RWPE1 (cell line): Measurements from ENCODE around the gene GPR146.

Source experiments
- CTCF ChIA-PET: fragments of 350-600 bp; sonication (Branson Sonifier 250); formaldehyde crosslinking; extraction: SDS; loops from one replicate; lab custom pipeline; 2021; lab: Yijun Ruan, JAX
- POLR2A ChIA-PET: fragments of 400-600 bp; formaldehyde crosslinking; extraction: SDS; loops from one replicate; lab custom pipeline; 2020; ENCODE audit warnings: antibody characterized with exemption; ENCODE audit not compliant: low non-redundant PET; lab: Yijun Ruan, JAX
- DNase-seq: peaks from one replicate; pipeline ENCODE4 v3.0.0; 2012; ENCODE audit warnings: low spot score
- H3K27ac ChIP-seq: fragments of 450-650 bp; 2 replicates; pipeline ENCODE4 v1.5.1; 2017
- TF ChIP-seq, protein P1 (sequence below): fragments of 450-650 bp; conservative IDR thresholded peaks from 2 replicates; pipeline ENCODE4 v1.5.1; 2017; ENCODE audit warnings: low read depth, mild to moderate bottlenecking

GPR146 gene

DNA sequence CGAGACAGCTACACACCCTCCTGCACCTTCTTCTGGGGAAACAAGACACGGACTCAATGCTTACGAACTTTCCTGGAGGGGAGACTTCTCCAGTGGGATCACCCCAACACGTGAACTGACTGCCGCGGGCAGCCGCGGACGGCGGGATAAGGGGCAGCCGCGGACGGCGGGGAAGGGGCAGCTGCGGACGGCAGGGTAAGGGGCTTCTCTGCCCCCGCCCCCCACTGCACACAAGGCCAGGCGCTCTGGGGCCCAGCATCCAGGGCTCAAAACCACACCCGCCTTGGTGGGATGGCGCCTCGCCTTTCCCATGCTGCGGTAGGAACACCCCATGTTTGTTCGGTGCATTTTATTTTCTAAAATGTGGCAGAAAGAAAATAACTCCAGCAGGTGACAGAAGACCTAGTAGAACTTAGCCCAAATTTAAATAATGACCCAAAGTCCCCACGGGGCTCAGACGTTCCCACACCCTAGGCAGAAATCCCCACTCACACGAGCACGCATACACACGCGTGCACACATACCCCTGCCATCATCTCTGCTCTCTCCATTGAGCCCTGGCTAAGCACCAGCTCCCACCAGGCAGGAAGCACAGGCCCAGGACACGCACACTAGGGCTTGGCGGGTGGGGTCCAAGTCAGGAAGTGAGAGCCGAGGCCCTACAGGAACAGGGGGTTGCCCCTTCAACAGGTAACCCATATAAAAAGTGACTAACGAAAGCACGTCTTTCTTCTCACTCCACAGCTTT, 26.6 kb upstream of the GPR146 start:
- POLR2A ChIA-PET = no interaction called here
- TF ChIP-seq, protein P1, sequence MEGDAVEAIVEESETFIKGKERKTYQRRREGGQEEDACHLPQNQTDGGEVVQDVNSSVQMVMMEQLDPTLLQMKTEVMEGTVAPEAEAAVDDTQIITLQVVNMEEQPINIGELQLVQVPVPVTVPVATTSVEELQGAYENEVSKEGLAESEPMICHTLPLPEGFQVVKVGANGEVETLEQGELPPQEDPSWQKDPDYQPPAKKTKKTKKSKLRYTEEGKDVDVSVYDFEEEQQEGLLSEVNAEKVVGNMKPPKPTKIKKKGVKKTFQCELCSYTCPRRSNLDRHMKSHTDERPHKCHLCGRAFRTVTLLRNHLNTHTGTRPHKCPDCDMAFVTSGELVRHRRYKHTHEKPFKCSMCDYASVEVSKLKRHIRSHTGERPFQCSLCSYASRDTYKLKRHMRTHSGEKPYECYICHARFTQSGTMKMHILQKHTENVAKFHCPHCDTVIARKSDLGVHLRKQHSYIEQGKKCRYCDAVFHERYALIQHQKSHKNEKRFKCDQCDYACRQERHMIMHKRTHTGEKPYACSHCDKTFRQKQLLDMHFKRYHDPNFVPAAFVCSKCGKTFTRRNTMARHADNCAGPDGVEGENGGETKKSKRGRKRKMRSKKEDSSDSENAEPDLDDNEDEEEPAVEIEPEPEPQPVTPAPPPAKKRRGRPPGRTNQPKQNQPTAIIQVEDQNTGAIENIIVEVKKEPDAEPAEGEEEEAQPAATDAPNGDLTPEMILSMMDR = no peak
- CTCF ChIA-PET = interaction anchor here (1.6 kb wide), 1 partner anchor 25 kb away, joined by 5 read pairs; no protein-coding TSS in a partner anchor
- no peak for DNase-seq
- peak overlapping the region; percentile 34 for H3K27ac ChIP-seq

DNA sequence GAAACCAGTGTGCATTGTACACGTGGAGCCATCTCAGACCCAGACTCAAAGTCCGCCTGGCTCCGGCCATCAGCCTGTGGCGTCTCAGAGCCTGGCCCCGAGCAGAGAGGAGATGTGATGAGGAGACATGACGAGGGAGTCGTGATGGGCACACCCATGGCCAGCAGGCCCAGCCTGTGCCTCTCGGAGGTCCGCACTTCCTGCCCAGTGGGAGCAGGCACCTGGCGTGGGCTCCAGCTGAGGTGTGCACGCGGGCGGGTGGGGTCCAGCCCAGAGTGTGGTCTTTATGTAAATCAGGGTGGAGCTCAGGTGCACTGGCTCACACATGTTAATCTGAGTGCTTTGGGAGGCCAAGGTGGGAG, 26.0 kb upstream of the GPR146 start:
- peak overlapping the region; percentile 34 for H3K27ac ChIP-seq
- no peak for DNase-seq
- TF ChIP-seq, protein P1 = no peak
- POLR2A ChIA-PET = no interaction called here
- CTCF ChIA-PET = interaction anchor here (1.6 kb wide), 1 partner anchor 26 kb away, joined by 5 read pairs; no protein-coding TSS in a partner anchor

DNA sequence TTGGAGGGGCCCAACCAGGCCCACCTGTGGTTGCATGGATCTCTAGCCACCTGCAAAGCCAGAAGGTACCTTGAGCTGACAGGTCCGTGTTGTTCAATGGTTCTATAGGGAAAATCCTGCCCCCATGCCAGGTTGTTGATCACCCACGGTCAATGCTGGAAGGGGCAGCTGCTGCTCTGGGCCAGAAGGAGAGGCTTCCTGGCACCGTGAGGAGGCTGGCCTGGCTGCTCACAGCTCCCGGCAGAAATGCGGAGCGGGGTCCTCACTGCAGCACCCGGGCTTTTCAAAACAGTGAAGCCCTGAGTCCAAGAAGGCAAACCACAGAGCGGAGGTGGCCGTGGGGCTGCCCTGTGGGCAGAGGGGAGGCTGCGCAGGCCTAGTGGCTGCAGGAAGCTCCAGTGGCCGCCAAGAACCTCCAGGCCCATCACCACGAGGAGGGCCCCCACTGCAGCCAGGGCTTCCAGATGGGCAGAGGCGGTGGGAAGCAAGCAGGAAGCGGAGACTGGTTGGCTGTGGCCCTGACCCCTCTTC, 25.0 kb upstream of the GPR146 start:
- TF ChIP-seq, protein P1 = no peak
- CTCF ChIA-PET = interaction anchor here (0.7 to 1.5 kb wide), 2 partner anchors 26 to 46 kb away, joined by 3 to 6 read pairs; no protein-coding TSS in a partner anchor
- H3K27ac ChIP-seq = peak overlapping the region; percentile 40
- POLR2A ChIA-PET = no interaction called here
- no peak for DNase-seq

DNA sequence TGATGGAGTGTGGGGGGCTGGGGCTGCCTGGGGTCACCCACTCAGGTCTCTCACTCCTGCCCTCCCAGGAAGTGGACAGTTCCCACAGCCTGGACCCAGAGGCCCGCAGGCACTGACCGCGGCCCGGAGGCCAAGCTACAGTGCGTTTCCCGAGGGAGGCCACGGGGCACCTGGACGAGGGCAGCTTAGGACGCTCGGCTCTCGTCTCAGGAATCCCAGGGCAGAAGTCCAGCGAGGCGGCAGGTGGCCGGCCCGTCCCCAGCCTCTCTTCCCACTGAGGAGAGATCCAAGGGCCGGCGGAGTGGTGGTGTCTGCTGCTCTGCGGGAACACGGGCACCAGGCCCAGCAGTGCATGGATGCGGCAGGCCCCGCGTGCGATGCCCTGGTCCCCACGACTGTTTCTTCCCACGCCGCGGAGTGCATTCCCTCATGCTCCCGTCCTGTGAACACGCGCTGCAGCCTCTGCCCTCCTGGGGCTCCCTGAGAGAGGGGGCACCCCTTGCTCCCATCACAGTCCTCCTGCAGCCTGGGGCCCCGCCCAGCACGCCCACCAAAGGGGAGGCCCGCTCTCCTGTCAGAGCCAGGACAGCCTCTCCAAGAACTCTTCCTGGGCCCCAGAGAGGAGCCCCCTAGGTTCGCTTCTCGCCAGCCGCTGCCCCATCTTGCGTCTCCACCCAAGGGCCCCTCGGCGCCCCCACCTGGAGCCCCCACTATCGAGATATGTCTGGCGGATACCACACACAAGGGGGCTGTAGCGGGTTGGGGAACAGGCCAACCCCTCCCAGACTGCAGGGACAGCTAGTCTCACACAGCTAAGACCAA, 24.3 kb upstream of the GPR146 start:
- TF ChIP-seq, protein P1 = no peak
- H3K27ac ChIP-seq = peak overlapping the region; percentile 40
- no peak for DNase-seq
- POLR2A ChIA-PET = no interaction called here
- CTCF ChIA-PET = interaction anchor here (0.7 to 1.8 kb wide), 3 partner anchors 26 to 46 kb away, joined by 3 to 9 read pairs (median 6); no protein-coding TSS in a partner anchor

DNA sequence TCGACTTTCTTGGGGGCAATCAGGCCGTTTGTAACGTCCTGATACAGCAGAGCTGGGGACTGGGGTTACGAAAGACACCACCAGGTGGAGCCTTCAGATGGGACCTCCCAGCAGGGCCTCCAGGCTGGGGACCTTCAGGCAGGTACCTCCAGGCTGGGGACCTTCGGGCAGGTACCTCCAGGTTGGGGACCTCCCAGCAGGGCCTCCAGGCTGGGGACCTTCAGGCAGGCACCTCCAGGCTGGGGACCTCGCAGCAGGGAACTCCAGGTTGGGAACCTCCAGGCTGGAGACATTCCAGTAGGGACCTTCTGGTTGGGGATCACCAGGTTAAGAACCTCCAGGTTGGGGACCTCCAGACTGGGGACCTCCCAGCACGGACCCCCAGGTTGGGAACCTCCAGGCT, 23.5 kb upstream of the GPR146 start:
- DNase-seq = no peak
- H3K27ac ChIP-seq = no peak overlapping the region
- TF ChIP-seq, protein P1 = no peak
- CTCF ChIA-PET = interaction anchor here (1.0 to 1.8 kb wide), 2 partner anchors 28 to 45 kb away, joined by 3 to 9 read pairs; no protein-coding TSS in a partner anchor
- POLR2A ChIA-PET = interaction anchor here (0.5 kb wide), 1 partner anchor 25 kb away, joined by 3 read pairs; no protein-coding TSS in a partner anchor

DNA sequence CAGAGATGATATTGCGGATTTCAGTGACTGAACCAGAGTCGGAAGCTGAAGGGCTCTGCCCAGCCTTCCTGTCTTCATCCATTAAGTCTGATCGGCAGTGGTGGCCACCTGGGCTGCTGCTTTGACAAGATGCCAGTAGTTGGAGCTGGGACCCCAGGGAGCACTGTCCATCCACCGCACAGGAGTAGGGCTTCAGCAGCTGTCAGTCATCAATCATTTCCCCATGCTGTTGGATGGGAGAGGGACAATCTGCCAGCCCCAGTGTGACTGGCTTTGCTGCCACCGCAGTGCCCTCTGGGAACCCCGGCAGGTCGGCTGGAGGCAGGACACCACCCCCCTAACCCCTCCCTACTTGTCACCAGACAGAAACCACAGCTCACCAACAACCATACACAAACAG, 23.0 kb upstream of the GPR146 start:
- CTCF ChIA-PET = interaction anchor here (1.0 to 1.8 kb wide), 2 partner anchors 28 to 45 kb away, joined by 3 to 9 read pairs; no protein-coding TSS in a partner anchor
- DNase-seq = no peak
- TF ChIP-seq, protein P1 = no peak
- POLR2A ChIA-PET = interaction anchor here (0.5 kb wide), 1 partner anchor 26 kb away, joined by 3 read pairs; no protein-coding TSS in a partner anchor
- H3K27ac ChIP-seq = no peak overlapping the region
